ENCODE data around the gene RNU4-1. TPM values are rescaled to one million over a fixed set of nuclear protein-coding genes. Genes with fewer than 3 reads are reported as not detected.
"Not testable (repeated sequence)": the region's sequence is repeated elsewhere in the genome, so short reads cannot be mapped to it uniquely, and the experiment has no call there.

The RNU4-1 gene
- total RNA-seq, 1 experiment from 2014 or later = 2,436 TPM

GRCh38 chr12:120257041-120257821 is 35.8 kb downstream of the RNU4-1 start:
- DNase-seq (ENCODE audit: low spot score) = no peak
- CTCF ChIA-PET = interaction anchor here (0.5 to 22.1 kb wide), 10 partner anchors 8 to 238 kb away, joined by 3 to 717 read pairs (median 7); partner anchors contain the start of genes COX6A1, PXN, RNU4-2 and RPLP0
- POLR2A ChIA-PET = interaction anchor here (0.9 to 12.0 kb wide), 8 partner anchors 8 to 62 kb away, joined by 3 to 198 read pairs (median 6); partner anchors contain the start of genes PXN, RNU4-1, RNU4-2 and RPLP0
- H3K27me3 Mint-ChIP-seq (ENCODE audit: low read depth) = no peaks in the 10 kb centered on the region
- H3K36me3 Mint-ChIP-seq = peaks cover 4% of the 10 kb centered on the region
- no peak for TF ChIP-seq OVOL2 (CRISPR knock-in tag; IDR thresholded peaks at IDR 0.05; ENCODE audit: borderline replicate concordance)
- no peak for TF ChIP-seq FOXJ3 (CRISPR knock-in tag; IDR thresholded peaks at IDR 0.05; ENCODE audit: borderline replicate concordance)
- no peak for TF ChIP-seq ZNF219 (CRISPR knock-in tag; IDR thresholded peaks at IDR 0.05; ENCODE audit: borderline replicate concordance)
- TF ChIP-seq ZNF281 (CRISPR knock-in tag; IDR thresholded peaks at IDR 0.05) = no peak
- no peak for TF ChIP-seq MYBL2 (CRISPR knock-in tag; IDR thresholded peaks at IDR 0.05)
- TF ChIP-seq JUN (CRISPR knock-in tag; IDR thresholded peaks at IDR 0.05) = no peak
- TF ChIP-seq ARID4B (CRISPR knock-in tag; IDR thresholded peaks at IDR 0.05; ENCODE audit: borderline replicate concordance) = no peak
- TF ChIP-seq ETV6 (CRISPR knock-in tag; IDR thresholded peaks at IDR 0.05) = no peak
- no peak for TF ChIP-seq HMGA2 (CRISPR knock-in tag; IDR thresholded peaks at IDR 0.05)
- no peak overlapping the region for H3K4me3 Mint-ChIP-seq
- peak overlapping the region; percentile 90 for H3K27ac Mint-ChIP-seq
- ATAC-seq = peak; percentile 67
- H3K4me1 Mint-ChIP-seq = peaks cover 55% of the 10 kb centered on the region
- H3K9me3 Mint-ChIP-seq = no peaks in the 10 kb centered on the region

GRCh38 chr12:120254809-120255208 is 38.2 kb downstream of the RNU4-1 start:
- Mint-ChIP-seq H3K36me3 (peaks cover 4% of the 10 kb centered on the region), H3K9me3 (no peaks in the 10 kb centered on the region), H3K4me1 (peaks cover 59% of the 10 kb centered on the region), H3K27ac (peak overlapping the region; percentile 82), H3K27me3 (ENCODE audit: low read depth) (no peaks in the 10 kb centered on the region), H3K4me3 (no peak overlapping the region)
- CTCF ChIA-PET = interaction anchor here (0.5 to 22.1 kb wide), 11 partner anchors 10 to 138 kb away, joined by 3 to 717 read pairs (median 4); partner anchors contain the start of genes PXN, RNU4-2, RPLP0 and SIRT4
- POLR2A ChIA-PET = interaction anchor here (1.0 to 1.5 kb wide), 4 partner anchors 10 to 54 kb away, joined by 3 to 4 read pairs (median 4); partner anchors contain the start of gene RPLP0
- TF ChIP-seq TEAD4 (CRISPR knock-in tag; IDR thresholded peaks at IDR 0.05) = no peak
- no peak for TF ChIP-seq E2F5 (CRISPR knock-in tag; IDR thresholded peaks at IDR 0.05)
- no peak for TF ChIP-seq NFATC4 (CRISPR knock-in tag; IDR thresholded peaks at IDR 0.05)
- TF ChIP-seq CBFB (CRISPR knock-in tag; IDR thresholded peaks at IDR 0.05; ENCODE audit: low read depth) = no peak
- TF ChIP-seq ARID4B (CRISPR knock-in tag; IDR thresholded peaks at IDR 0.05; ENCODE audit: borderline replicate concordance) = no peak
- no peak for TF ChIP-seq IRF2 (CRISPR knock-in tag; IDR thresholded peaks at IDR 0.05; ENCODE audit: borderline replicate concordance, low read depth)
- no peak for TF ChIP-seq ZNF416 (CRISPR knock-in tag; IDR thresholded peaks at IDR 0.05)
- TF ChIP-seq MXD4 (CRISPR knock-in tag; IDR thresholded peaks at IDR 0.05; ENCODE audit: borderline replicate concordance) = no peak
- DNase-seq (ENCODE audit: low spot score) (no peak), ATAC-seq (peak; percentile 51)

GRCh38 chr12:120253313-120253712 is 39.7 kb downstream of the RNU4-1 start:
- peaks cover 60% of the 10 kb centered on the region for H3K4me1 Mint-ChIP-seq
- ChIA-PET CTCF (interaction anchor here (6.7 to 22.1 kb wide), 2 partner anchors 12 to 25 kb away, joined by 111 to 717 read pairs; partner anchors contain the start of gene PXN), POLR2A (interaction anchor here (1.5 kb wide), 1 partner anchor 8 kb away, joined by 3 read pairs; no protein-coding TSS in a partner anchor)
- not testable (repeated sequence) for H3K27ac Mint-ChIP-seq; H3K4me3 Mint-ChIP-seq; H3K36me3 Mint-ChIP-seq; ATAC-seq; DNase-seq (ENCODE audit: low spot score); H3K27me3 Mint-ChIP-seq (ENCODE audit: low read depth); H3K9me3 Mint-ChIP-seq

All from WTC11 (cell line).